Measurements from ENCODE around the gene YPEL3.

DNA sequence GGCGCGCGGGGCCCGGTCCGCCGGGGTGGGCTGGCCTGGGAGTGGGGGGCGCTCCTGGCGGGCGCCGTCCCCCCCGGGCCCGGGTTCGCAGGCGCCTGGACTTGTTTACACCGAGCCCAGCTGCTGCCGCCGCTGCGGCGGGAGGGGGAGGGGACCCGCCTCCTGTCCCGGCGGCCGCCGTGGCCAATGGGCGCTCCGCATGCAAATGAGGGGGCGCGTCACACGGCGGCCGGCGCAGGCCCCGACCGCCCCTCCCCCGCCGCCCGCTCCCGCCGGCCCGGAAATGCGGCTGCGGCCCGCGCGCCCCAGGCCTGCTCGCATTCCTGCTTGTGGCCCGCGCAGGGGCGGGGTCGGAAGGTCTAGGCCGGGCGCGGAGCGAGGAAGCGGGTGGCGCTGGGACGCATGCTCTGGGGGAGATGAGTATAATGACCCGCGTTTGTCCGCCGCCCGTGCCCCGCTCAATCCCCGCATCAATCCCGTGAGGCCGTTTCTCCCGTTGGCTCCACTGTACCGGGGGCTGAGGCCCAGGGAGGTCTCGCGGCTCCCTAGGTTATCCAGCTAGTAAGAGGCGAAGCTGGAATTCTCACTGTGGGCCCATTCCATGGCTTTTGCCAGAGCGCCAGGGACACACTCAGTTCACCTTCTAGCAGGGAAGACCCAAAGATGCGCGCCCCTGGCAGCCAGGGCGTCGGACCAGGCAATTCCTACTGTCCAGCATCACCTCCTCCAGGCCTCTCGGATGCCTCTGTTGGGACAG is at the start of gene YPEL3:
- TF ChIP-seq, protein P1, sequence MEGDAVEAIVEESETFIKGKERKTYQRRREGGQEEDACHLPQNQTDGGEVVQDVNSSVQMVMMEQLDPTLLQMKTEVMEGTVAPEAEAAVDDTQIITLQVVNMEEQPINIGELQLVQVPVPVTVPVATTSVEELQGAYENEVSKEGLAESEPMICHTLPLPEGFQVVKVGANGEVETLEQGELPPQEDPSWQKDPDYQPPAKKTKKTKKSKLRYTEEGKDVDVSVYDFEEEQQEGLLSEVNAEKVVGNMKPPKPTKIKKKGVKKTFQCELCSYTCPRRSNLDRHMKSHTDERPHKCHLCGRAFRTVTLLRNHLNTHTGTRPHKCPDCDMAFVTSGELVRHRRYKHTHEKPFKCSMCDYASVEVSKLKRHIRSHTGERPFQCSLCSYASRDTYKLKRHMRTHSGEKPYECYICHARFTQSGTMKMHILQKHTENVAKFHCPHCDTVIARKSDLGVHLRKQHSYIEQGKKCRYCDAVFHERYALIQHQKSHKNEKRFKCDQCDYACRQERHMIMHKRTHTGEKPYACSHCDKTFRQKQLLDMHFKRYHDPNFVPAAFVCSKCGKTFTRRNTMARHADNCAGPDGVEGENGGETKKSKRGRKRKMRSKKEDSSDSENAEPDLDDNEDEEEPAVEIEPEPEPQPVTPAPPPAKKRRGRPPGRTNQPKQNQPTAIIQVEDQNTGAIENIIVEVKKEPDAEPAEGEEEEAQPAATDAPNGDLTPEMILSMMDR (IDR thresholded peaks at IDR 0.05), result no peak
- peak in 1 of 2 donors; percentile 75 for TF ChIP-seq POLR2A (IDR thresholded peaks at IDR 0.05)

Data from adrenal gland (tissue), 5 donors.